Nasal cavity respiratory epithelium epithelial cell of viscerocranial mucosa (primary cell): ENCODE data around the gene P4HB. TPM values are rescaled to one million over a fixed set of nuclear protein-coding genes. Genes with fewer than 3 reads are reported as not detected.

Experiments used
- total RNA-seq: library from RNA; depleted of rRNA; stranded (reverse); fragments of >200 nt; gene quantifications from 2 replicates; pipeline ENCODE4 v1.2.3, GENCODE V29; 2014

P4HB gene
- total RNA-seq: 966 and 1,211 TPM in 2 replicates

DNA sequence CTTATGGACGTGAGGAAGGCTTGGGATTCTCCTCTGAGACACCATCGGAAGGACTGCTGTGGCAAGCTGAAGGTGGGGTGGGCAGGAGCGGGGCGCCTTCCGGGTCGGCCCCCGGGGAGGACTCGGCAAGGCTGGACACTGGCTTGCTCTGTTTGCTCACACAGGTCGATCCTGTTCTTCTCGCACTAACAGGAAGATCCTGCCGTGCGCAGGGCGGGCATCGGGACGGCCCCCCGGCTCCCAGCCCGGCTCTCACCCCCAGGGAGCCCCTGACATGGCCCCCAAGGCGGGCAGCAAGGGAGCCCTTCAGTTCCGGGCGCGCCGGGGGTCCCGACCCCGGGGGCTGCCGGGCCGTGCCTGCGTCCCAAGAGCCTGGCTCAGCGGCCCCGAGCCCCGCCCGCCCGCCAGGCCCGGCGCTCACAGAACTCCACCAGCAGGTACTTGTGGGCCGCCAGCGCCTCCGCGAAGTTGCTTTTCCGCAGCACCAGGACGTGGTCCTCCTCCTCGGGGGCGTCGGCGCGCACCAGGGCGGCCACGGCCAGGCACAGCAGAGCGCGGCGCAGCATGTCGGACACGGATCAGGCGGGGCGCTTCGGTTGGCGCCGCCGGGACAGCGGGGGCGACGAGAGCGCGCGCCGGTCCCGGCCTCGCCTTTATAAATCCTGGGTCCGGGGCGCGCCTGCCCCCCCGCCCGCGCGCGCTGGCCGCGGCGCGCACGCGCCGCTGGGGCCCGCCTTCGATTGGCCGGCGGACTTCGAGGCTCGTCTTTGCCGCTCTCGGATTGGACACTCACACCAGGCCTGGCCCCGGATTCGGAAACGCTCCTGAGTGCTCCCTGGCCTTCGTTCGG, at the start of gene P4HB:
TSS of gene P4HB (minus strand) at position 630 of the 850 bp plus-strand sequence. CDS start at position 566, 64 bp downstream.

DNA sequence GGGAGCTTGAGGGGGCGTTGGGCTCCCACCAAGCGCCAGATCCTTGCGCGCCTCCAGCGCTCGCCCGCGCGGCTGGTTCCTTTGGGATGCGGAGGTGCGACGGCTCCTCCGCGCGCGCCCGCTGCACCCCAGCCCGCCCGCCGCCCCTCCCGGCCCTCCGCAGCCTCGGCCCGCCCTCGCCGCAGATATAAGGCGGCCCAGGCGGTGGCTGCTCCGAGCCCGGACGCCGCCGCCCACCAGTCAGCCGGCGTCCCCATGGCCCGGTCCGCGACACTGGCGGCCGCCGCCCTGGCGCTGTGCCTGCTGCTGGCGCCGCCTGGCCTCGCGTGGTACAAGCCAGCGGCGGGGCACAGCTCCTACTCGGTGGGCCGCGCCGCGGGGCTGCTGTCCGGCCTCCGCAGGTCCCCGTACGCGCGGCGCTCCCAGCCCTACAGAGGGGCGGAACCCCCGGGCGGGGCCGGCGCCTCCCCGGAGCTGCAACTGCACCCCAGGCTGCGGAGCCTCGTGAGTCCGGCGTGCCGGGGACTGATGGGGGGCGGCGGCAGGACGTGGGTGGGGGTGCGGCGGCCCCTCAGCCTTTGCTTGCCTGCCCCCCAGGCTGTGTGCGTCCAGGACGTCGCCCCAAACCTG, 41.8 kb upstream of the P4HB start, which contains the start of gene NPB:
TSS of gene NPB (plus strand) at position 216 of the 630 bp plus-strand sequence. CDS start at position 256, 40 bp downstream.

DNA sequence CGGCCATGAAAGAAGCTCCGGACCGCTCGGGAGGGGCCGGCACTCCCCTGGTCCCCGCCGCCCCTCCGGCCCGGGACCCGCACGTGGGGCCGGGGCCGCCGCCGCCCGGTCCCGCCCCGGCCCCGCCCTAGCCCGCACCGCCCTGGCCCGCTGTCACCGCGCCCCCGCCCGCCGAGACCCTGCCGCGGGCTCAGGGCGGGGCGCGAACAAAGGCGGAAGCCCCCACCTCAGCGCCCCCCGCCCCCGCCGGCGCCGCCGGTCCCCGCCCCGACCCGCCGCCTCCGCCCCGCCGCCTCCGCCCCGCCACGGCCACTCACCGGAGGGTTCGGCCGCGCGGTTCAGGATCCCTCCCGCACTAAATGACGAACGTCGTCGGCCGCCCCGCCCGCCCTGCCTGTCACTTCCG, 10.6 kb upstream of the P4HB start, which contains the start of gene ARHGDIA:
TSS of gene ARHGDIA (minus strand) at position 357 of the 406 bp plus-strand sequence. CDS start 1,407 bp downstream, outside the sequence.

GRCh38 chr17:81834831-81835267, 25.5 kb downstream of the P4HB start, which contains the start of gene PPP1R27:
Gene PPP1R27 (minus strand): TSS chr17:81835050. CDS start chr17:81834953, 97 bp downstream.

DNA sequence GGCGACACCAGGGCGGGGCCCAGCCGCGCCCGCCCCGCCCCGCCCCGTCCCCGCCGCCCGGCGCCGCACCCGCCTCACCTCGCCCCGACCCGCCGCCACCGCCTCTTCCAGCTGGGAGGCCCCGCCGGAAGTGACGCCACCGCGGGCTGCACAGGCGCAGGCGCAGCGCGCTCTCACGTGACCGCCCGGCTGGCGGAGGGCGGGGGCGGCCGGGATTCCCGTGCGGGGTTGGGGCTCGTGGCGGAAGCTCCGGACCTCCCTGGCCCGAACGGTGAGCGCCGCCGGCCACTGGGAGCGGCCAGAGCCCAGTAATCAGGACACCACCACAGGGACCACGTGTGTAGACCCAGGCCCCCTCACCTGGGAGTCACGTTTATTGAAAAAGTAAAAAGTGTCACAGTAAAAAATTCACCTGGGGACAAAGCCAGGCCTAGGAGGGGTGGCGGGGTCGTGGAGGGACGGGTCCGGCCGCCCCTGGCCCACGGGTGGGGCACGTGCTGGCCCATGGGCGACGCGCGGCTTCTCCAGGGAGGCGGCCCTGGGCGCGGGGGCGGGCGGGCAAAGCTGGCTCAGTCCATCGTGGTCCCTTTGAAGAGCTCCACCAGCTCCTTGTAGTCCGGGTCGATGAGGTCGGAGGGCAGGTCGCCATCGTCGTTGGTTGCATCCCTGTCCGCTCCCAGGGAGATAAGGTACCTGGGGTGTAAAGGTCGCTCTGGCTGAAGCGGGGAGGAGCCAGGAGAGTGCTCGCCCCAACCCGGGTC, 27.0 kb downstream of the P4HB start, which contains the start of gene MCRIP1:
TSS of gene MCRIP1 (minus strand) at position 132 of the 761 bp plus-strand sequence. CDS start 8,785 bp downstream, outside the sequence.

DNA sequence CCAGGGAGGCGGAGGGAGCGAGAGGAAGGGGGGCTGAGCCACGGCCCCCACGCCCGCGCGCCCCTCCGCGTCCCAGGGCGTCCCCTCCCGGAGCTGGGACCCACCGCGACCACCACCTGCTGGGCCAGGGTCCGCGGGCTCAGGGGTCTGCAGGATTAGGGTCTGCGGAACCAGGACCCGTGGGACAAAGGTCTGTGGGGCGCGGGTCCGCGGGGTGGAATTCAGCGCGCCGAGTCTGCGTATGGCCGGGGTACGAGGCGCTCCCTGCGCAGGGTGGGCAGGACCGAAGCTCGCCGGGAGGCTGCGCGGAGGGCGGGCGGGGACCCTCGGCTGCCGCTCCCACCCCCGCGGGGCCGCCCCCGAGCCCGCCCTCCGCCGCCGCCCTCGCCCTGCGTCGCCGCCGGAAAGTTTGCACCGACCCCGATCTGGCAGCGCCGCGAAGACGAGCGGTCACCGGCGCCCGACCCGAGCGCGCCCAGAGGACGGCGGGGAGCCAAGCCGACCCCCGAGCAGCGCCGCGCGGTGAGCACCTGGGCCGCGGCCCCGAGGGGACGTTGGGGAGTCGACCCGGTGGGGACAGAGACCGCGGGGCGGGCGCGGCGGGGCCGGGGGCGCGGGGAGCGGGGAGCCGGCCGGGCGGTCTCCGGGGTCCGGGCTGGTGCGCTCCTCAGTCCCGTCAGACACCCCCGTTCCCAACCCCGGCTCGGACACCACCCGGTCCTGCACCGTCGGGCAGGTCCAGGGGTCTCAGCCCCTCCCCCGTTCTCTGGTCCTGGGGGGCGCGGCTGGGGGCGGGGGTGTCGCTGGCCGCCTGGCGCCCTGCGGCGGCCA, 56.4 kb downstream of the P4HB start, which contains the start of gene GCGR:
TSS of gene GCGR (plus strand) at position 423 of the 831 bp plus-strand sequence. CDS start 4,869 bp downstream, outside the sequence.

Other genes with a start within 250 kb of the P4HB start
- gene NPLOC4, start 223.4 kb downstream of the P4HB start, total RNA-seq: 59.5 and 93.4 TPM in 2 replicates
- gene TSPAN10, start 223.3 kb downstream of the P4HB start, total RNA-seq: 0.68 and 3.2 TPM in 2 replicates
- 0.21 TPM in 1 of 2 replicates, not detected in the other for gene PDE6G, start 204.0 kb downstream of the P4HB start, total RNA-seq
- gene OXLD1, start 193.9 kb downstream of the P4HB start, total RNA-seq: 31.8 and 64.9 TPM in 2 replicates
- 9.9 and 13.0 TPM in 2 replicates for gene CCDC137, start 193.8 kb downstream of the P4HB start, total RNA-seq
- 12.7 and 23.2 TPM in 2 replicates for gene ARL16, start 176.7 kb downstream of the P4HB start, total RNA-seq
- gene HGS, start 176.5 kb downstream of the P4HB start, total RNA-seq: 72.5 and 120 TPM in 2 replicates
- 14.0 and 15.7 TPM in 2 replicates for gene MRPL12, start 157.2 kb downstream of the P4HB start, total RNA-seq
- gene SLC25A10, start 148.3 kb downstream of the P4HB start, total RNA-seq: 14.4 and 24.3 TPM in 2 replicates
- 0.07 TPM in 1 of 2 replicates, not detected in the other for gene GCGR, start 56.4 kb downstream of the P4HB start, total RNA-seq
- 23.6 and 23.8 TPM in 2 replicates for gene MCRIP1, start 27.2 kb downstream of the P4HB start, total RNA-seq
- gene PPP1R27, start 25.5 kb downstream of the P4HB start, total RNA-seq: not detected in 2 replicates
- 67.0 and 138 TPM in 2 replicates for gene ARHGDIA, start 10.8 kb upstream of the P4HB start, total RNA-seq
- gene ALYREF, start 31.1 kb upstream of the P4HB start, total RNA-seq: 74.2 and 108 TPM in 2 replicates
- 90.8 and 154 TPM in 2 replicates for gene ANAPC11, start 31.2 kb upstream of the P4HB start, total RNA-seq
- under 0.01 and 0.21 TPM in 2 replicates for gene NPB, start 41.7 kb upstream of the P4HB start, total RNA-seq
- gene PCYT2, start 50.9 kb upstream of the P4HB start, total RNA-seq: 26.7 and 27.9 TPM in 2 replicates
- 34.8 and 44.8 TPM in 2 replicates for gene SIRT7, start 57.6 kb upstream of the P4HB start, total RNA-seq
- 34.5 and 39.3 TPM in 2 replicates for gene MAFG, start 67.2 kb upstream of the P4HB start, total RNA-seq
- 128 and 141 TPM in 2 replicates for gene PYCR1, start 76.8 kb upstream of the P4HB start, total RNA-seq
- gene MYADML2, start 86.7 kb upstream of the P4HB start, total RNA-seq: not detected in 2 replicates
- gene NOTUM, start 100.7 kb upstream of the P4HB start, total RNA-seq: 0.07 TPM in 1 of 2 replicates, not detected in the other
- gene ASPSCR1, start 117.1 kb upstream of the P4HB start, total RNA-seq: 18.7 and 21.5 TPM in 2 replicates
- gene CENPX, start 162.3 kb upstream of the P4HB start, total RNA-seq: 11.7 and 17.8 TPM in 2 replicates
- gene LRRC45, start 162.8 kb upstream of the P4HB start, total RNA-seq: 2.7 and 7.8 TPM in 2 replicates
- 16.7 and 22.6 TPM in 2 replicates for gene RAC3, start 171.1 kb upstream of the P4HB start, total RNA-seq
- gene DCXR, start 177.2 kb upstream of the P4HB start, total RNA-seq: 40.5 and 110 TPM in 2 replicates
- gene RFNG, start 191.3 kb upstream of the P4HB start, total RNA-seq: 42.7 and 45.4 TPM in 2 replicates
- gene GPS1, start 191.4 kb upstream of the P4HB start, total RNA-seq: 75.2 and 84.1 TPM in 2 replicates
- gene DUS1L, start 205.3 kb upstream of the P4HB start, total RNA-seq: 104 and 133 TPM in 2 replicates
- 60.1 and 202 TPM in 2 replicates for gene FASN, start 237.7 kb upstream of the P4HB start, total RNA-seq